ENCODE measurements around the gene KIAA1671. TPM values are rescaled to one million over a fixed set of nuclear protein-coding genes. Genes with fewer than 3 reads are reported as not detected.
A peak's percentile ranks its signal among the peaks of the same experiment; 100 is the strongest.

The KIAA1671 gene
- total and polyA plus RNA-seq, 4 experiments from 2014 or later = 0.04 to 10.2 (median 5.2) TPM

- no peaks in the 10 kb centered on the region for H3K9me3 Mint-ChIP-seq
- no peak for DNase-seq
- CTCF ChIA-PET (ENCODE audit: partially characterized antibody) = interaction anchor here (6.7 kb wide), 1 partner anchor 107 kb away, joined by 63 read pairs; no protein-coding TSS in a partner anchor
- no peaks in the 10 kb centered on the region for H3K36me3 Mint-ChIP-seq
- no peak overlapping the region for H3K27ac Mint-ChIP-seq
- Histone ChIP-seq H3K4me1 (ENCODE audit: insufficient read depth, low read length) (no peaks in the 10 kb centered on the region), H3K4me3 (ENCODE audit: low read length in 2 of 2) (no peak overlapping the region), H3K36me3 (ENCODE audit: insufficient read depth, low read length) (no peaks in the 10 kb centered on the region), H3K9me3 (ENCODE audit: control insufficient read depth in 1 of 2, low read length in 2 of 2) (no peaks in the 10 kb centered on the region), H3K27ac (ENCODE audit: low read depth, low read length) (no peak overlapping the region), H3K27me3 (ENCODE audit: insufficient read depth, low read length) (no peaks in the 10 kb centered on the region)
- no peak overlapping the region for H3K4me3 Mint-ChIP-seq
- intact Hi-C loops (cut with micrococcal nuclease) = no loop called here
- POLR2A ChIA-PET (ENCODE audit: partially characterized antibody) = no interaction called here
- H3K4me1 Mint-ChIP-seq = peaks cover 0 to 2% (median 0%) of the 10 kb centered on the region in 4 donors
- H3K27me3 Mint-ChIP-seq = peaks cover 8 to 22% of the 10 kb centered on the region in 2 donors
These were observed 10.2 kb upstream of the KIAA1671 start for GRCh38 chr22:24942301-24942700.

- Histone ChIP-seq H3K36me3 (ENCODE audit: insufficient read depth, low read length) (no peaks in the 10 kb centered on the region), H3K27me3 (ENCODE audit: insufficient read depth, low read length) (no peaks in the 10 kb centered on the region), H3K27ac (ENCODE audit: low read depth, low read length) (no peak overlapping the region), H3K4me1 (ENCODE audit: insufficient read depth, low read length) (no peaks in the 10 kb centered on the region), H3K4me3 (ENCODE audit: low read length in 2 of 2) (no peak overlapping the region), H3K9me3 (ENCODE audit: control insufficient read depth in 1 of 2, low read length in 2 of 2) (no peaks in the 10 kb centered on the region)
- peaks cover 19 to 36% of the 10 kb centered on the region in 2 donors for H3K27me3 Mint-ChIP-seq
- H3K36me3 Mint-ChIP-seq = no peaks in the 10 kb centered on the region
- H3K4me1 Mint-ChIP-seq = peaks cover 0 to under 1% (median 0%) of the 10 kb centered on the region in 4 donors
- no peaks in the 10 kb centered on the region for H3K9me3 Mint-ChIP-seq
- DNase-seq = no peak
- intact Hi-C loops (cut with micrococcal nuclease) = no loop called here
- ChIA-PET POLR2A (ENCODE audit: partially characterized antibody) (no interaction called here), CTCF (ENCODE audit: partially characterized antibody) (interaction anchor here (1.5 to 2.4 kb wide), 3 partner anchors 106 to 113 kb away, joined by 3 to 9 read pairs (median 9); no protein-coding TSS in a partner anchor)
- no peak overlapping the region for H3K4me3 Mint-ChIP-seq
- no peak overlapping the region for H3K27ac Mint-ChIP-seq
These were observed 8.1 kb upstream of the KIAA1671 start for GRCh38 chr22:24944217-24944937.

GRCh38 chr22:24945430-24945829 is 7.1 kb upstream of the KIAA1671 start:
- H3K36me3 Mint-ChIP-seq = no peaks in the 10 kb centered on the region
- peaks cover 28 to 45% of the 10 kb centered on the region in 2 donors for H3K27me3 Mint-ChIP-seq
- H3K27me3 ChIP-seq (ENCODE audit: insufficient read depth, low read length) = no peaks in the 10 kb centered on the region
- POLR2A ChIA-PET (ENCODE audit: partially characterized antibody) = no interaction called here
- intact Hi-C loops (cut with micrococcal nuclease) = no loop called here
- H3K9me3 Mint-ChIP-seq = no peaks in the 10 kb centered on the region
- H3K9me3 ChIP-seq (ENCODE audit: control insufficient read depth in 1 of 2, low read length in 2 of 2) = no peaks in the 10 kb centered on the region
- no peak for DNase-seq
- H3K4me3 Mint-ChIP-seq = no peak overlapping the region
- no peaks in the 10 kb centered on the region for H3K36me3 ChIP-seq (ENCODE audit: insufficient read depth, low read length)
- peaks cover 0 to 11% (median 3%) of the 10 kb centered on the region in 4 donors for H3K4me1 Mint-ChIP-seq
- no peaks in the 10 kb centered on the region for H3K4me1 ChIP-seq (ENCODE audit: insufficient read depth, low read length)
- no peak overlapping the region for H3K27ac ChIP-seq (ENCODE audit: low read depth, low read length)
- CTCF ChIA-PET (ENCODE audit: partially characterized antibody) = interaction anchor here (2.4 kb wide), 1 partner anchor 105 kb away, joined by 9 read pairs; no protein-coding TSS in a partner anchor
- H3K4me3 ChIP-seq (ENCODE audit: low read length in 2 of 2) = no peak overlapping the region
- no peak overlapping the region for H3K27ac Mint-ChIP-seq

GRCh38 chr22:24947383-24947782 is 5.1 kb upstream of the KIAA1671 start:
- no peak for DNase-seq
- H3K4me1 ChIP-seq (ENCODE audit: insufficient read depth, low read length) = peaks cover 5% of the 10 kb centered on the region
- H3K36me3 Mint-ChIP-seq = no peaks in the 10 kb centered on the region
- H3K9me3 ChIP-seq (ENCODE audit: control insufficient read depth in 1 of 2, low read length in 2 of 2) = no peaks in the 10 kb centered on the region
- H3K4me1 Mint-ChIP-seq = peaks cover 2 to 20% (median 7%) of the 10 kb centered on the region in 4 donors
- CTCF ChIA-PET (ENCODE audit: partially characterized antibody) = interaction anchor here (0.8 kb wide), 1 partner anchor 133 kb away, joined by 5 read pairs; no protein-coding TSS in a partner anchor
- intact Hi-C loops (cut with micrococcal nuclease) = no loop called here
- H3K4me3 Mint-ChIP-seq = no peak overlapping the region
- H3K27ac ChIP-seq (ENCODE audit: low read depth, low read length) = no peak overlapping the region
- POLR2A ChIA-PET (ENCODE audit: partially characterized antibody) = no interaction called here
- H3K4me3 ChIP-seq (ENCODE audit: low read length in 2 of 2) = no peak overlapping the region
- H3K36me3 ChIP-seq (ENCODE audit: insufficient read depth, low read length) = no peaks in the 10 kb centered on the region
- peaks cover 36 to 55% of the 10 kb centered on the region in 2 donors for H3K27me3 Mint-ChIP-seq
- H3K27ac Mint-ChIP-seq = no peak overlapping the region
- peaks cover 5% of the 10 kb centered on the region for H3K27me3 ChIP-seq (ENCODE audit: insufficient read depth, low read length)
- no peaks in the 10 kb centered on the region for H3K9me3 Mint-ChIP-seq

- Histone ChIP-seq H3K36me3 (ENCODE audit: insufficient read depth, low read length) (no peaks in the 10 kb centered on the region), H3K27ac (ENCODE audit: low read depth, low read length) (no peak overlapping the region), H3K9me3 (ENCODE audit: control insufficient read depth in 1 of 2, low read length in 2 of 2) (no peaks in the 10 kb centered on the region), H3K4me1 (ENCODE audit: insufficient read depth, low read length) (peaks cover 7% of the 10 kb centered on the region), H3K4me3 (ENCODE audit: low read length in 2 of 2) (no peak overlapping the region), H3K27me3 (ENCODE audit: insufficient read depth, low read length) (peaks cover 7% of the 10 kb centered on the region)
- Mint-ChIP-seq H3K27ac (peak overlapping the region in 1 of 7 donors; percentile 16), H3K4me3 (no peak overlapping the region), H3K27me3 (peaks cover 36 to 53% of the 10 kb centered on the region in 2 donors), H3K9me3 (no peaks in the 10 kb centered on the region), H3K4me1 (peaks cover 2 to 21% (median 7%) of the 10 kb centered on the region in 4 donors), H3K36me3 (no peaks in the 10 kb centered on the region)
- DNase-seq = no peak
- POLR2A ChIA-PET (ENCODE audit: partially characterized antibody) = no interaction called here
- CTCF ChIA-PET (ENCODE audit: partially characterized antibody) = interaction anchor here (4.5 kb wide), 1 partner anchor 101 kb away, joined by 46 read pairs; no protein-coding TSS in a partner anchor
- intact Hi-C loops (cut with micrococcal nuclease) = no loop called here
These were observed 4.6 kb upstream of the KIAA1671 start for GRCh38 chr22:24947881-24948280.

GRCh38 chr22:24948356-24949202 is 3.9 kb upstream of the KIAA1671 start:
- no peak overlapping the region for H3K4me3 Mint-ChIP-seq
- H3K4me1 ChIP-seq (ENCODE audit: insufficient read depth, low read length) = peaks cover 14% of the 10 kb centered on the region
- ChIA-PET CTCF (ENCODE audit: partially characterized antibody) (interaction anchor here (0.5 to 4.5 kb wide), 2 partner anchors 9 to 101 kb away, joined by 3 to 46 read pairs; no protein-coding TSS in a partner anchor), POLR2A (ENCODE audit: partially characterized antibody) (no interaction called here)
- no peaks in the 10 kb centered on the region for H3K9me3 Mint-ChIP-seq
- H3K36me3 Mint-ChIP-seq = no peaks in the 10 kb centered on the region
- no peaks in the 10 kb centered on the region for H3K9me3 ChIP-seq (ENCODE audit: control insufficient read depth in 1 of 2, low read length in 2 of 2)
- H3K27me3 ChIP-seq (ENCODE audit: insufficient read depth, low read length) = peaks cover 10% of the 10 kb centered on the region
- H3K36me3 ChIP-seq (ENCODE audit: insufficient read depth, low read length) = no peaks in the 10 kb centered on the region
- no peak for DNase-seq
- intact Hi-C loops (cut with micrococcal nuclease) = no loop called here
- H3K4me3 ChIP-seq (ENCODE audit: low read length in 2 of 2) = no peak overlapping the region
- no peak overlapping the region for H3K27ac ChIP-seq (ENCODE audit: low read depth, low read length)
- peaks cover 39 to 54% of the 10 kb centered on the region in 2 donors for H3K27me3 Mint-ChIP-seq
- H3K4me1 Mint-ChIP-seq = peaks cover 4 to 26% (median 10%) of the 10 kb centered on the region in 4 donors
- H3K27ac Mint-ChIP-seq = no peak overlapping the region

All from CD4-positive, alpha-beta memory T cell (primary cell).